ENCODE results near the gene TSR1.
A peak's percentile ranks its signal among the peaks of the same experiment; 100 is the strongest.

Gene TSR1

GRCh38 chr17:2369039-2369438 is 32.8 kb upstream of the TSR1 start:
- DNase-seq (ENCODE audit: low read depth in 2 of 2), result no peak

GRCh38 chr17:2368359-2368758 is 32.1 kb upstream of the TSR1 start:
- DNase-seq (ENCODE audit: low read depth in 2 of 2), result no peak

- no peak for DNase-seq (ENCODE audit: low read depth in 2 of 2)
Observed at GRCh38 chr17:2366747-2367494, 30.7 kb upstream of the TSR1 start.

GRCh38 chr17:2365132-2365531 is 28.9 kb upstream of the TSR1 start:
- no peak for DNase-seq (ENCODE audit: low read depth in 2 of 2)

GRCh38 chr17:2364763-2365116 is 28.5 kb upstream of the TSR1 start:
- no peak for DNase-seq (ENCODE audit: low read depth in 2 of 2)

GRCh38 chr17:2363851-2364762 is 27.9 kb upstream of the TSR1 start:
- DNase-seq (ENCODE audit: low read depth in 2 of 2), result no peak

- DNase-seq (ENCODE audit: low read depth in 2 of 2), result no peak
Observed at GRCh38 chr17:2363318-2363717, 27.1 kb upstream of the TSR1 start.

GRCh38 chr17:2362881-2363280 is 26.6 kb upstream of the TSR1 start:
- DNase-seq (ENCODE audit: low read depth in 2 of 2), result no peak

GRCh38 chr17:2362416-2362815 is 26.2 kb upstream of the TSR1 start:
- no peak for DNase-seq (ENCODE audit: low read depth in 2 of 2)

- no peak for DNase-seq (ENCODE audit: low read depth in 2 of 2)
Observed at GRCh38 chr17:2362016-2362415, 25.8 kb upstream of the TSR1 start.

- DNase-seq (ENCODE audit: low read depth in 2 of 2), result no peak
Observed at GRCh38 chr17:2361010-2361760, 24.9 kb upstream of the TSR1 start.

GRCh38 chr17:2357931-2358434 is 21.7 kb upstream of the TSR1 start:
- DNase-seq (ENCODE audit: low read depth in 2 of 2), result no peak

- DNase-seq (ENCODE audit: low read depth in 2 of 2), result no peak
Observed at GRCh38 chr17:2357237-2357636, 21.0 kb upstream of the TSR1 start.

GRCh38 chr17:2354311-2354710 is 18.1 kb upstream of the TSR1 start:
- no peak for DNase-seq (ENCODE audit: low read depth in 2 of 2)

- DNase-seq (ENCODE audit: low read depth in 2 of 2), result no peak
Observed at GRCh38 chr17:2351269-2351668, 15.0 kb upstream of the TSR1 start.

- DNase-seq (ENCODE audit: low read depth in 2 of 2), result no peak
Observed at GRCh38 chr17:2347805-2348685, 11.8 kb upstream of the TSR1 start.

- DNase-seq (ENCODE audit: low read depth in 2 of 2), result no peak
Observed at GRCh38 chr17:2346475-2346874, 10.2 kb upstream of the TSR1 start.

- no peak for DNase-seq (ENCODE audit: low read depth in 2 of 2)
Observed at GRCh38 chr17:2344528-2344927, 8.3 kb upstream of the TSR1 start.

GRCh38 chr17:2343421-2343820 is 7.2 kb upstream of the TSR1 start:
- DNase-seq (ENCODE audit: low read depth in 2 of 2), result peak; percentile 30 to 50

- DNase-seq (ENCODE audit: low read depth in 2 of 2), result no peak
Observed at GRCh38 chr17:2338315-2338657, 2.0 kb upstream of the TSR1 start.
